Calu3 (cell line): Measurements from ENCODE around the gene CHSY1. TPM values are rescaled to one million over a fixed set of nuclear protein-coding genes. Genes with fewer than 3 reads are reported as not detected.

Experiments
- BruUV-seq: library from RNA; stranded (reverse); fragments of 400-500 nt; replicated peaks from 2 replicates; lab custom pipeline; 2021; lab: Mats Ljungman, UMichigan
- CTCF ChIA-PET: fragments of 300-600 bp; sonication (Branson Sonifier 250); formaldehyde crosslinking; loops from one replicate; lab custom pipeline; 2022; ENCODE audit warnings: antibody characterized with exemption; lab: Charles Lee
- DNase-seq: peaks from one replicate; pipeline ENCODE4 v3.0.0; 2022
- H3K27ac Mint-ChIP-seq: one replicate; pipeline ENCODE4 v1.8.0; 2022; ENCODE audit warnings: mixed read lengths; ENCODE audit not compliant: unreplicated experiment
- H3K27me3 Mint-ChIP-seq: one replicate; pipeline ENCODE4 v1.8.0; 2022; ENCODE audit warnings: mixed read lengths; ENCODE audit not compliant: unreplicated experiment
- H3K36me3 Mint-ChIP-seq: one replicate; pipeline ENCODE4 v1.8.0; 2022; ENCODE audit warnings: mild to moderate bottlenecking, moderate library complexity, mixed read lengths; ENCODE audit not compliant: insufficient read depth, unreplicated experiment
- H3K4me1 Mint-ChIP-seq: one replicate; pipeline ENCODE4 v1.8.0; 2022; ENCODE audit warnings: mild to moderate bottlenecking, low read depth, mixed read lengths; ENCODE audit not compliant: unreplicated experiment
- H3K4me3 Mint-ChIP-seq: one replicate; pipeline ENCODE4 v1.8.0; 2022; ENCODE audit warnings: mild to moderate bottlenecking, low read depth, moderate library complexity, mixed read lengths; ENCODE audit not compliant: unreplicated experiment
- H3K9me3 Mint-ChIP-seq: one replicate; pipeline ENCODE4 v1.8.0; 2022; ENCODE audit warnings: low read depth, mixed read lengths; ENCODE audit not compliant: unreplicated experiment
- CTCF ChIP-seq: fragments of 200-600 bp; IDR thresholded peaks from one replicate; pipeline ENCODE4 v1.8.0; 2022; ENCODE audit warnings: antibody characterized with exemption; ENCODE audit not compliant: unreplicated experiment
- intact Hi-C: fragments of 100-400 bp; cut with micrococcal nuclease; formaldehyde crosslinking; loops from one replicate; pipeline ENCODE4 v1.10.0; 2022; ENCODE audit not compliant: unreplicated experiment
- total RNA-seq: library from RNA; stranded (reverse); gene quantifications from 2 replicates; pipeline ENCODE4 v1.2.3, GENCODE V29; 2022

CHSY1 gene
- total RNA-seq, 1 experiment from 2014 or later: 25.0 TPM

DNA sequence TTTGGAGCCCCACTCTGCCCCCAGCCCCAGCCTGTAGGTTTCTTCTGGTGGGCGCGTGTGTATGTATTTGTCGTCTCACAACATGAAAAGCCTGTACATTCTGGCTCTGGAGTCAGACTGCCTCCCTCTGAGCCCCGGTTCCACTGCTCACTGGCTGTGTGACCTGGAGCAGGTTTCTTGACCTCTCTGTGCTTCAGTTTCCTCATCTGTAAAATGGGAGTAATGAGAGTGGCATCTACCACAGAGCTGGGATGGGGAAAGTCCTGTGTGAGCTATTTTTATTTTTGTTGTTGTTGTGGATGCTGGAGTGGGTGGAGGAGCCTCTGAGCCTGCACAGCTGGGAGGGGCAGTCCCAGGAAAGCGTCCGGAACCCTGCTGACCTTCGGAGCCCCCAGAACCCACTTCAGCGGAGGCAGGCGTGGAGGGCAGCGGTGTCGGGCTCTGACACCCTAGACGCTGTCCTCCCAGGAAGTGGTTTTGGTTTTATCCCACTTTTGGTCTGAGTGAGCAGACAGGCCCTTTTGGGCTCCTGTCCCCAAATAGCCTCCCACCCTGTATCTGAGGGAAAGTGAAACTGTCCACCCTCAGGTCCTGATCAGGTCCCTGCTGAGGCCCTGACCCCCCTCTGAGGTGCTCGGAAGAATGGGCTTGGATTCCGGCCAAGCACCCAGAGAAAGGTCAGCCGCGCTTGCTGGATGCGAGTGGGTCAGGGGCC, 103.5 kb downstream of the CHSY1 start:
- H3K4me3 Mint-ChIP-seq: no peak overlapping the region
- intact Hi-C loops: no loop called here
- no peak for DNase-seq
- H3K36me3 Mint-ChIP-seq: no peaks in the 10 kb centered on the region
- no peak overlapping the region for H3K27ac Mint-ChIP-seq
- H3K9me3 Mint-ChIP-seq: no peaks in the 10 kb centered on the region
- H3K27me3 Mint-ChIP-seq: peaks cover 17% of the 10 kb centered on the region
- no peak for TF ChIP-seq CTCF
- CTCF ChIA-PET: no interaction called here
- BruUV-seq: no TSS peak
- no peaks in the 10 kb centered on the region for H3K4me1 Mint-ChIP-seq

- no TSS peak for BruUV-seq
- Mint-ChIP-seq H3K4me3 (no peak overlapping the region), H3K27me3 (peaks cover 19% of the 10 kb centered on the region), H3K4me1 (no peaks in the 10 kb centered on the region), H3K27ac (no peak overlapping the region), H3K9me3 (no peaks in the 10 kb centered on the region), H3K36me3 (no peaks in the 10 kb centered on the region)
- CTCF ChIA-PET: no interaction called here
- no peak for TF ChIP-seq CTCF
- intact Hi-C loops: no loop called here
- DNase-seq: no peak
These were observed 104.7 kb downstream of the CHSY1 start for GRCh38 chr15:101147181-101147580.

- no peak overlapping the region for H3K4me3 Mint-ChIP-seq
- intact Hi-C loops: no loop called here
- no peaks in the 10 kb centered on the region for H3K4me1 Mint-ChIP-seq
- CTCF ChIA-PET: interaction anchor here (0.5 kb wide), 1 partner anchor 19 kb away, joined by 4 read pairs; no protein-coding TSS in a partner anchor
- H3K9me3 Mint-ChIP-seq: no peaks in the 10 kb centered on the region
- H3K27ac Mint-ChIP-seq: no peak overlapping the region
- no peak for TF ChIP-seq CTCF
- H3K36me3 Mint-ChIP-seq: no peaks in the 10 kb centered on the region
- no peak for DNase-seq
- peaks cover 29% of the 10 kb centered on the region for H3K27me3 Mint-ChIP-seq
- BruUV-seq: no TSS peak
These were observed 105.6 kb downstream of the CHSY1 start for GRCh38 chr15:101146118-101146702.

DNA sequence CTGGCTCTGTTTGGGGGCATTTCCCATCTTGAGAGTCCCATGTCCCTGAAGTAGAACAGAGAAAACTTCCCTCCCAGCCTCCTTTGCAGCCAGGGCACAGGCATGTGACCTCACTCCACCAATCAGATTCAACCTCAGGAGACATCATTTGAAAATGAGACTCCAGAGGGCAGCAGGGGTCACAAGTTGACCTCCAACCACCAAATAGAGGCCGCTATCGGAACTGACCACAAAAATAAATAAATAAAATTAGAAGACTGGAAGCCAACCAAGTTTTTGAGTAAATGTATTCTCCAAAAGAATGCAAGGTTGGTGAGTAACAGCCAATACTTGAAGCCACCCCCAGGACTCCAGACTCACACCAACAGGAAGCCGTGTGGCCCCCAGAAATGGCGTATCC, 106.5 kb downstream of the CHSY1 start:
- BruUV-seq: no TSS peak
- no peaks in the 10 kb centered on the region for H3K36me3 Mint-ChIP-seq
- no peaks in the 10 kb centered on the region for H3K9me3 Mint-ChIP-seq
- H3K27ac Mint-ChIP-seq: no peak overlapping the region
- DNase-seq: no peak
- H3K4me3 Mint-ChIP-seq: no peak overlapping the region
- CTCF ChIA-PET: no interaction called here
- intact Hi-C loops: no loop called here
- H3K4me1 Mint-ChIP-seq: no peaks in the 10 kb centered on the region
- TF ChIP-seq CTCF: no peak
- peaks cover 30% of the 10 kb centered on the region for H3K27me3 Mint-ChIP-seq
